GM12873 (cell line): ENCODE results near the gene CEP68.
A peak's percentile ranks its signal among the peaks of the same experiment; 100 is the strongest.

ENCODE experiments used
- TF ChIP-seq, protein P1 (sequence below): IDR thresholded peaks from 2 replicates; pipeline ENCODE4 v1.5.1; 2012; ENCODE audit warnings: low read depth, mild to moderate bottlenecking, moderate library complexity, low read length, control low read depth; ENCODE audit not compliant: insufficient read depth; ENCODE audit errors: missing control alignments

CEP68 gene

GRCh38 chr2:65033178-65033577, 23.0 kb upstream of the CEP68 start:
- TF ChIP-seq, protein P1, sequence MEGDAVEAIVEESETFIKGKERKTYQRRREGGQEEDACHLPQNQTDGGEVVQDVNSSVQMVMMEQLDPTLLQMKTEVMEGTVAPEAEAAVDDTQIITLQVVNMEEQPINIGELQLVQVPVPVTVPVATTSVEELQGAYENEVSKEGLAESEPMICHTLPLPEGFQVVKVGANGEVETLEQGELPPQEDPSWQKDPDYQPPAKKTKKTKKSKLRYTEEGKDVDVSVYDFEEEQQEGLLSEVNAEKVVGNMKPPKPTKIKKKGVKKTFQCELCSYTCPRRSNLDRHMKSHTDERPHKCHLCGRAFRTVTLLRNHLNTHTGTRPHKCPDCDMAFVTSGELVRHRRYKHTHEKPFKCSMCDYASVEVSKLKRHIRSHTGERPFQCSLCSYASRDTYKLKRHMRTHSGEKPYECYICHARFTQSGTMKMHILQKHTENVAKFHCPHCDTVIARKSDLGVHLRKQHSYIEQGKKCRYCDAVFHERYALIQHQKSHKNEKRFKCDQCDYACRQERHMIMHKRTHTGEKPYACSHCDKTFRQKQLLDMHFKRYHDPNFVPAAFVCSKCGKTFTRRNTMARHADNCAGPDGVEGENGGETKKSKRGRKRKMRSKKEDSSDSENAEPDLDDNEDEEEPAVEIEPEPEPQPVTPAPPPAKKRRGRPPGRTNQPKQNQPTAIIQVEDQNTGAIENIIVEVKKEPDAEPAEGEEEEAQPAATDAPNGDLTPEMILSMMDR, result peak; percentile 17

- TF ChIP-seq, protein P1, result no peak
These were observed 20.8 kb upstream of the CEP68 start for GRCh38 chr2:65035351-65035943.

DNA sequence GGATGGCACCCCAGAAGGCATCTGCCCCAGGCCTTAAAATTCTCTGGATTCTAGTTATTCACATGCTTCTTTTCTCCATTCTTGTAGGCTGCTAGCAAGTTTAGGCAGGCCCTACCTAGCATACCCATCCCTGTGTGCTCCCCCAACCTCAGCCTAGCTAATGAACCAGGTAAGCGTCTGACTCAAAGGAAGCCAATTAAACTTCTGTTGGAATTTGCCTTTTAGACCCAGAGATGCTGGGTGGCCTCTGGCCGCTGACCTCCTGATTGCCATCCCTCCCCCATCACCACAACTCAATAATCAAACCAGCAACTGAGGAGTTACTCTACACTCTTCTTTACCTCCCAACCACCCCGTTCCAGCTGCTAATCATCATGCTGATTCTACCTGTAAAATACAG, 19.0 kb upstream of the CEP68 start:
- TF ChIP-seq, protein P1, result no peak

DNA sequence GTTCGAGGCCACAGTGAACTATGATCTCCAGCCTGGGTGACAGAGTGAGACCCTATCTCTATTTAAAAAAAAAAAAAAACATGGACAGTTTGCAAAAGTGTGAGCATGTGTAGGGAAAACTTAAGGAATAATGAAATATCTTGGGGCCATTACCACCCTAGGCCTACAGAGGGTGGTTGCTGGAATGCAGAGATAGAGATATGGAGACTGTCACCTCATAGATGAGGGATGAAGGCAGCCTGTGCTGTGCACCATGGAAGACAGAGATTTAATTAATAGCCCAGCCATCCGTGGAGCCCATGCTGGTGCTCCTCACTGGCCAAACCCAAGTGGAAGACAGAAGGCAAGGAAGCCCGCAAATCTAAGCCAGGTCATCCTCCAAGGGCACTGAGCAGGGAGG, 16.6 kb upstream of the CEP68 start:
- TF ChIP-seq, protein P1, result no peak

GRCh38 chr2:65040400-65041261, 15.6 kb upstream of the CEP68 start:
- TF ChIP-seq, protein P1, result peak; percentile 96

- TF ChIP-seq, protein P1, result no peak
These were observed 13.2 kb upstream of the CEP68 start for GRCh38 chr2:65043001-65043400.

GRCh38 chr2:65044097-65044735, 12.0 kb upstream of the CEP68 start:
- TF ChIP-seq, protein P1, result no peak
